Mononuclear cell (primary cell): Measurements from ENCODE around the gene SEL1L. TPM values are rescaled to one million over a fixed set of nuclear protein-coding genes. Genes with fewer than 3 reads are reported as not detected.
"Not testable (repeated sequence)": the region's sequence is repeated elsewhere in the genome, so short reads cannot be mapped to it uniquely, and the experiment has no call there.

Experiments
- H3K27me3 ChIP-seq: 2 replicates; pipeline ENCODE4 v1.6.0; 2011; ENCODE audit warnings: low read length, control low read depth; ENCODE audit not compliant: insufficient read depth
- H3K4me1 ChIP-seq: 2 replicates; pipeline ENCODE4 v1.5.1; 2011; ENCODE audit warnings: mild to moderate bottlenecking, low read length, control low read depth; ENCODE audit not compliant: insufficient read depth
- H3K4me3 ChIP-seq: 2 replicates; pipeline ENCODE4 v1.5.1; 2011; ENCODE audit warnings: mild to moderate bottlenecking, low read length, moderate library complexity
- H3K9me3 ChIP-seq: 2 replicates; pipeline ENCODE4 v1.5.1; 2011; ENCODE audit warnings: low read depth, mild to moderate bottlenecking, control low read depth, low read length
- total RNA-seq: library from RNA; depleted of rRNA; stranded (reverse); fragments of >200 nt; gene quantifications from one replicate; pipeline ENCODE4 v1.2.3, GENCODE V29; 2012

SEL1L gene
- total RNA-seq, 1 donor: 57.0 TPM

- peaks cover 19% of the 10 kb centered on the region for H3K4me1 ChIP-seq
- not testable (repeated sequence) for H3K4me3 ChIP-seq, H3K27me3 ChIP-seq, H3K9me3 ChIP-seq
Observed at GRCh38 chr14:81512826-81513225, 20.8 kb downstream of the SEL1L start.

- no peak overlapping the region for H3K4me3 ChIP-seq
- no peaks in the 10 kb centered on the region for H3K9me3 ChIP-seq
- H3K27me3 ChIP-seq: no peaks in the 10 kb centered on the region
- peaks cover 19% of the 10 kb centered on the region for H3K4me1 ChIP-seq
Observed at GRCh38 chr14:81511111-81511904, 22.3 kb downstream of the SEL1L start.

- Histone ChIP-seq H3K27me3 (no peaks in the 10 kb centered on the region), H3K4me1 (peaks cover 19% of the 10 kb centered on the region), H3K4me3 (no peak overlapping the region), H3K9me3 (no peaks in the 10 kb centered on the region)
Observed at GRCh38 chr14:81509838-81510452, 23.7 kb downstream of the SEL1L start.

GRCh38 chr14:81509321-81509720 lies 24.3 kb downstream of the SEL1L start:
- Histone ChIP-seq H3K4me1 (peaks cover 19% of the 10 kb centered on the region), H3K4me3 (no peak overlapping the region), H3K27me3 (no peaks in the 10 kb centered on the region), H3K9me3 (no peaks in the 10 kb centered on the region)

- no peak overlapping the region for H3K4me3 ChIP-seq
- H3K27me3 ChIP-seq: no peaks in the 10 kb centered on the region
- H3K4me1 ChIP-seq: peaks cover 10% of the 10 kb centered on the region
- H3K9me3 ChIP-seq: no peaks in the 10 kb centered on the region
Observed at GRCh38 chr14:81506487-81506886, 27.2 kb downstream of the SEL1L start.

- peaks cover 2% of the 10 kb centered on the region for H3K4me1 ChIP-seq
- no peak overlapping the region for H3K4me3 ChIP-seq
- H3K27me3 ChIP-seq: no peaks in the 10 kb centered on the region
- no peaks in the 10 kb centered on the region for H3K9me3 ChIP-seq
Observed at GRCh38 chr14:81504864-81505263, 28.8 kb downstream of the SEL1L start.

- H3K4me3 ChIP-seq: no peak overlapping the region
- no peaks in the 10 kb centered on the region for H3K4me1 ChIP-seq
- H3K27me3 ChIP-seq: no peaks in the 10 kb centered on the region
- no peaks in the 10 kb centered on the region for H3K9me3 ChIP-seq
Observed at GRCh38 chr14:81485781-81486180, 47.9 kb downstream of the SEL1L start.

GRCh38 chr14:81485372-81485771 lies 48.3 kb downstream of the SEL1L start:
- H3K4me3 ChIP-seq: no peak overlapping the region
- H3K9me3 ChIP-seq: no peaks in the 10 kb centered on the region
- no peaks in the 10 kb centered on the region for H3K27me3 ChIP-seq
- H3K4me1 ChIP-seq: no peaks in the 10 kb centered on the region

- Histone ChIP-seq H3K4me3 (no peak overlapping the region), H3K4me1 (no peaks in the 10 kb centered on the region), H3K9me3 (no peaks in the 10 kb centered on the region), H3K27me3 (no peaks in the 10 kb centered on the region)
Observed at GRCh38 chr14:81484120-81484519, 49.5 kb downstream of the SEL1L start.

GRCh38 chr14:81480741-81481140 lies 52.9 kb downstream of the SEL1L start:
- Histone ChIP-seq H3K9me3 (no peaks in the 10 kb centered on the region), H3K27me3 (no peaks in the 10 kb centered on the region), H3K4me3 (no peak overlapping the region), H3K4me1 (no peaks in the 10 kb centered on the region)

GRCh38 chr14:81478446-81478845 lies 55.2 kb downstream of the SEL1L start:
- Histone ChIP-seq H3K4me3 (no peak overlapping the region), H3K9me3 (no peaks in the 10 kb centered on the region), H3K4me1 (no peaks in the 10 kb centered on the region), H3K27me3 (no peaks in the 10 kb centered on the region)

GRCh38 chr14:81476816-81477215 lies 56.8 kb downstream of the SEL1L start:
- Histone ChIP-seq H3K4me1 (no peaks in the 10 kb centered on the region), H3K4me3 (no peak overlapping the region), H3K9me3 (no peaks in the 10 kb centered on the region), H3K27me3 (no peaks in the 10 kb centered on the region)

- no peak overlapping the region for H3K4me3 ChIP-seq
- peaks cover 9% of the 10 kb centered on the region for H3K4me1 ChIP-seq
- H3K27me3 ChIP-seq: no peaks in the 10 kb centered on the region
- H3K9me3 ChIP-seq: no peaks in the 10 kb centered on the region
Observed at GRCh38 chr14:81474685-81475324, 58.8 kb downstream of the SEL1L start.

GRCh38 chr14:81474148-81474492 lies 59.5 kb downstream of the SEL1L start:
- Histone ChIP-seq H3K27me3 (no peaks in the 10 kb centered on the region), H3K4me3 (no peak overlapping the region), H3K9me3 (no peaks in the 10 kb centered on the region), H3K4me1 (peaks cover 9% of the 10 kb centered on the region)

- peaks cover 9% of the 10 kb centered on the region for H3K4me1 ChIP-seq
- no peaks in the 10 kb centered on the region for H3K9me3 ChIP-seq
- H3K27me3 ChIP-seq: no peaks in the 10 kb centered on the region
- H3K4me3 ChIP-seq: no peak overlapping the region
Observed at GRCh38 chr14:81473456-81474147, 60.1 kb downstream of the SEL1L start.
